ENCODE results near the gene NOL7. TPM values are rescaled to one million over a fixed set of nuclear protein-coding genes. Genes with fewer than 3 reads are reported as not detected.

Gene NOL7
- total RNA-seq, 2 experiments from 2014 or later: 65.5 to 67.6 TPM

- intact Hi-C loops (cut with DNase I, micrococcal nuclease): loop anchor here (5.0 kb wide), 2 partner anchors 33 to 38 kb away; no protein-coding TSS in a partner anchor
- H3K36me3 Mint-ChIP-seq (ENCODE audit: low read depth): peaks cover 5% of the 10 kb centered on the region
- TF ChIP-seq, protein P1, sequence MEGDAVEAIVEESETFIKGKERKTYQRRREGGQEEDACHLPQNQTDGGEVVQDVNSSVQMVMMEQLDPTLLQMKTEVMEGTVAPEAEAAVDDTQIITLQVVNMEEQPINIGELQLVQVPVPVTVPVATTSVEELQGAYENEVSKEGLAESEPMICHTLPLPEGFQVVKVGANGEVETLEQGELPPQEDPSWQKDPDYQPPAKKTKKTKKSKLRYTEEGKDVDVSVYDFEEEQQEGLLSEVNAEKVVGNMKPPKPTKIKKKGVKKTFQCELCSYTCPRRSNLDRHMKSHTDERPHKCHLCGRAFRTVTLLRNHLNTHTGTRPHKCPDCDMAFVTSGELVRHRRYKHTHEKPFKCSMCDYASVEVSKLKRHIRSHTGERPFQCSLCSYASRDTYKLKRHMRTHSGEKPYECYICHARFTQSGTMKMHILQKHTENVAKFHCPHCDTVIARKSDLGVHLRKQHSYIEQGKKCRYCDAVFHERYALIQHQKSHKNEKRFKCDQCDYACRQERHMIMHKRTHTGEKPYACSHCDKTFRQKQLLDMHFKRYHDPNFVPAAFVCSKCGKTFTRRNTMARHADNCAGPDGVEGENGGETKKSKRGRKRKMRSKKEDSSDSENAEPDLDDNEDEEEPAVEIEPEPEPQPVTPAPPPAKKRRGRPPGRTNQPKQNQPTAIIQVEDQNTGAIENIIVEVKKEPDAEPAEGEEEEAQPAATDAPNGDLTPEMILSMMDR (IDR thresholded peaks at IDR 0.05): no peak
Measured at GRCh38 chr6:13663986-13664385, 48.9 kb downstream of the NOL7 start.

GRCh38 chr6:13664703-13665352, 49.7 kb downstream of the NOL7 start:
- ATAC-seq (ENCODE audit: poor library complexity) (no peak), DNase-seq (no peak)
- no peak overlapping the region for H3K4me3 Mint-ChIP-seq
- H3K36me3 Mint-ChIP-seq (ENCODE audit: low read depth): peaks cover 12% of the 10 kb centered on the region
- peaks cover 99% of the 10 kb centered on the region for H3K4me1 Mint-ChIP-seq (ENCODE audit: low read depth)
- H3K9me3 Mint-ChIP-seq: no peaks in the 10 kb centered on the region
- no peaks in the 10 kb centered on the region for H3K27me3 Mint-ChIP-seq
- H3K4me1 ChIP-seq (ENCODE audit: insufficient read depth, low read length): peaks cover 16% of the 10 kb centered on the region
- intact Hi-C loops (cut with DNase I, micrococcal nuclease): loop anchor here (5.0 kb wide), 2 partner anchors 32 to 37 kb away; no protein-coding TSS in a partner anchor
- TF ChIP-seq, protein P1 (IDR thresholded peaks at IDR 0.05): no peak
- peaks cover 0 to under 1% of the 10 kb centered on the region in 2 experiments for H3K9me3 ChIP-seq (ENCODE audit: control insufficient read depth in 1 of 2, insufficient read depth in 1 of 2, low read length in 2 of 2)
- CTCF ChIA-PET: interaction anchor here (0.7 to 1.4 kb wide), 2 partner anchors 10 to 36 kb away, joined by 3 to 4 read pairs; no protein-coding TSS in a partner anchor
- H3K27ac ChIP-seq (ENCODE audit: low read depth in 1 of 2, low read length in 2 of 2): no peak overlapping the region
- POLR2A ChIA-PET: no interaction called here
- H3K4me3 ChIP-seq (ENCODE audit: low read length): no peak overlapping the region
- H3K27me3 ChIP-seq (ENCODE audit: control insufficient read depth in 1 of 2, insufficient read depth in 2 of 2, low read length in 2 of 2): no peaks in the 10 kb centered on the region
- no peaks in the 10 kb centered on the region for H3K36me3 ChIP-seq (ENCODE audit: insufficient read depth, low read length)
- H3K27ac Mint-ChIP-seq: no peak overlapping the region

More at GRCh38 chr6:13663986-13664385, 48.9 kb downstream of the NOL7 start:
- Histone ChIP-seq H3K27ac (ENCODE audit: low read depth in 1 of 2, low read length in 2 of 2) (no peak overlapping the region), H3K4me3 (ENCODE audit: low read length) (no peak overlapping the region), H3K27me3 (ENCODE audit: control insufficient read depth in 1 of 2, insufficient read depth in 2 of 2, low read length in 2 of 2) (no peaks in the 10 kb centered on the region), H3K9me3 (ENCODE audit: control insufficient read depth in 1 of 2, insufficient read depth in 1 of 2, low read length in 2 of 2) (no peaks in the 10 kb centered on the region), H3K36me3 (ENCODE audit: insufficient read depth, low read length) (no peaks in the 10 kb centered on the region), H3K4me1 (ENCODE audit: insufficient read depth, low read length) (peaks cover 12% of the 10 kb centered on the region)
- CTCF ChIA-PET: interaction anchor here (0.7 to 1.4 kb wide), 3 partner anchors 11 to 37 kb away, joined by 3 to 4 read pairs (median 3); no protein-coding TSS in a partner anchor
- H3K4me1 Mint-ChIP-seq (ENCODE audit: low read depth): peaks cover 100% of the 10 kb centered on the region
- no peaks in the 10 kb centered on the region for H3K9me3 Mint-ChIP-seq
- ATAC-seq (ENCODE audit: poor library complexity) (no peak), DNase-seq (no peak)
- POLR2A ChIA-PET: no interaction called here
- no peaks in the 10 kb centered on the region for H3K27me3 Mint-ChIP-seq
- no peak overlapping the region for H3K27ac Mint-ChIP-seq
- no peak overlapping the region for H3K4me3 Mint-ChIP-seq

DNA sequence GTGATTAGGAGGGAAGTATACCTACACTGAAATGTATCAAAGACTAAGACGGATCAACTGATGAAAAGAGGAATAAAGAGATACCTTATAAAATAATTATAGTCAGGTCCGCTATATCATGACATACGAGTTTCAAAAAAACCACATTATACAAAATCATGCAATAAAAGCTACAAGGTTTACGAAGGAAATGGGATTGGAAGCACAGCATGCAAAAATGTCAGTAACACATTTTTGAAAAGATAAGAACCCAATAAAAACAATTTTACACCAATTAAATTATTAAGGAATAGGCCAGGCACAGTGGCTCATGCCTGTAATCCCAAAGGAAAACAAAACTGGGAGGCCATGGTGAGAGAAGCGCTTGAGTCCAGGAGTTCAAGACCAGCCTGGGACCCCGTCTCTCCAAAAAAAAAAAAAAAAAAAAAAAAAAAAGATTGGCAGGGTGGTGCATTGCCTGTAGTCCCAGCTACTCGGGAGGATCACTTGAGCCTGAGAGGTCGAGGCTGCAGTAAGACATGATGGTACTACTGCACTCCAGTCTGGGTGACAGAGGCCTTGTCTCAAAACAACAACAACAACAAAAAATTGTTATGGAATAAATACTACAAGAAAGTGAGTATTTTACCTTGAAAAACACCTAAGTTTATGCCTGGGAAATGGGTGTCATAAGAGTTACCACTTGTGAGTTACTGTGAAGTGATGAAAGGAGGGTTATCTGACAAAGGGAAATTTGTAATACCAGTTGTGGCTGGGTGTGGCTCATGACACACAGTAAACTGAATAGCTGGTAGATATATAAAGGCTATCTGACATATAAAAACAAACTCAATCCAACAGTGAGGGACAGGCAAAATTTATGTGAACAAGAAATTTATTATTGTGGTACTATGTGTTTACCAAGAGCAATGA, 51.3 kb downstream of the NOL7 start:
- peak; percentile 41 for ATAC-seq (ENCODE audit: poor library complexity)
- intact Hi-C loops (cut with DNase I, micrococcal nuclease): loop anchor here in 1 of 2 experiments (2.0 kb wide), 1 partner anchor 20 kb away; no protein-coding TSS in a partner anchor
- CTCF ChIA-PET: interaction anchor here (0.7 kb wide), 2 partner anchors 10 to 128 kb away, joined by 4 read pairs; no protein-coding TSS in a partner anchor

More for the DNA sequence above, 51.3 kb downstream of the NOL7 start:
- no peaks in the 10 kb centered on the region for H3K27me3 Mint-ChIP-seq
- Histone ChIP-seq H3K27me3 (ENCODE audit: control insufficient read depth in 1 of 2, insufficient read depth in 2 of 2, low read length in 2 of 2) (no peaks in the 10 kb centered on the region), H3K4me3 (ENCODE audit: low read length) (no peak overlapping the region), H3K9me3 (ENCODE audit: control insufficient read depth in 1 of 2, insufficient read depth in 1 of 2, low read length in 2 of 2) (peaks cover 0 to 4% of the 10 kb centered on the region in 2 experiments), H3K36me3 (ENCODE audit: insufficient read depth, low read length) (no peaks in the 10 kb centered on the region), H3K27ac (ENCODE audit: low read depth in 1 of 2, low read length in 2 of 2) (no peak overlapping the region), H3K4me1 (ENCODE audit: insufficient read depth, low read length) (peaks cover 12% of the 10 kb centered on the region)
- peak overlapping the region; percentile 3 for H3K27ac Mint-ChIP-seq
- peak overlapping the region; percentile 57 for H3K4me3 Mint-ChIP-seq
- TF ChIP-seq, protein P1 (IDR thresholded peaks at IDR 0.05): no peak
- DNase-seq: peak in 4 of 14 experiments; percentile 16 to 30 (median 27)
- POLR2A ChIA-PET: interaction anchor here (0.6 to 0.9 kb wide), 2 partner anchors 11 to 15 kb away, joined by 3 read pairs; no protein-coding TSS in a partner anchor
- no peaks in the 10 kb centered on the region for H3K9me3 Mint-ChIP-seq
- peaks cover 90% of the 10 kb centered on the region for H3K4me1 Mint-ChIP-seq (ENCODE audit: low read depth)
- H3K36me3 Mint-ChIP-seq (ENCODE audit: low read depth): peaks cover 15% of the 10 kb centered on the region
